UCSD-AML1 (cell line): ENCODE measurements around the gene PRR3.

Source experiments
- DNase-seq: peaks from one replicate; lab custom pipeline; 2025; ENCODE audit not compliant: unreplicated experiment; lab: John Stamatoyannopoulos, UW

PRR3 gene

DNA sequence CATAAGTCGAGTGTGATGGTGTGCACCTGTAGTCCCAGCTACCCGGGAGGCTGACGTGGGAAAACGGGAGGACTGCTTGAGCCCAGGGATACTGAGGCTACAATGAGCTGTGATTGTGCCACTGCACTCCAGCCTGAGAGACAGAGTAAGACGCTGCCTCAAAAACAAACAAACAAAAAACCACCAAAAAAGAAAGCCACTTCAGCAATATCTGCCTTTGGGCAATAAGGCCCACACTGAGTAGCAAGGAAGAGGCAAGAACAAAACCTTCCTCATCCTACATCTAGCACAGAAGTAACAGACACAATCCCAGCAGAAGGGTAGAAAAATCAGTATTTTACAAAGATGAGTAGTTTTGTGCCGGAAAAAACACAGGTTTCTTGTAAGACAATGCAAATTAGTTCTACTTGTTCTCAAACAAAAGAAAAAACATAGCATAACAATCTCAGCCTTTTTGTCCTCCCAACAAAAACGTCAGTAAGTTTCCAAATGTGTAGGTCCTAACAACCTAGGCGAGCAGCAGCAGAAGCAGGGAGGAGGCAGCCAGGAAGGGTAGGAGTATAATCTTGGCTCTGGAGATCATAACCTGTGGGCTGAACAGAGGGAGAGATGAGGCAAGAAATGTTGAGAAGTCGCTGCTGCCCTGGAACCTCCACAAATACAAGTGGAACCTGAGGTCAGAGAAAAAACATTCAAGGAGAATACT, 54.2 kb downstream of the PRR3 start:
- no peak for DNase-seq

DNA sequence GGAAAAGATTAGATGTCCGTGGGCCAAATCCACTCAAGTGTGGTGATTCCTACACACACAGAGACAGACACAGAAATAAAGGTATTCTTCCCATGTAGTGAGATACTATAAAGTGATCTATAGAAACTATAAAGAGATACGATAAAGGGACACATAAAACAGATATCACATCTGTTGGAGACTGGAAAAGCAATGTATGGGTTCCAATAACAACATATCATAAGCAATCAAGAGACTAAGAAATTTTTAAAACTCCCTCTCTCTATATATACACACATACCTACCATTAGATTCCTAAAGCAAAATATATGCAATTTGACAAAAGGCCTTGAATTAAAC, 54.7 kb downstream of the PRR3 start:
- DNase-seq: no peak

DNA sequence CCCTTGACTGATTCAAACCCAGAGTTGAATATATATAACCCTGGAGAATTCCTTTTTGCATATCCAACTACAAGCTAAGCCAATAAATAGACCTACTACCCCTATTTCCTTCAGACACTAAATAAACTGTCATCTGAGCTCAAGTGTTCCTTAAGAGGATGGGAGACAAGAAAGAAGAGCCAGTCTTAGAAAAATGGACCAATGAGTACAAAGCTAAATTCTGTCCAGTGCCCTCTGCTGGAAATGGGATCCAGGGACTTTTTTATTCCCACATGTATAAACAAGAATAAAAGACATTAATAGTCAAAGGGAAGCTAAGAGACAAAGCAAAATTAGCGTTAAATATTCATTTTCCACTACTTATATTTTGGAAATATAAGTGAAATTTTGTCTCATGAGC, 55.1 kb downstream of the PRR3 start:
- DNase-seq: no peak

DNA sequence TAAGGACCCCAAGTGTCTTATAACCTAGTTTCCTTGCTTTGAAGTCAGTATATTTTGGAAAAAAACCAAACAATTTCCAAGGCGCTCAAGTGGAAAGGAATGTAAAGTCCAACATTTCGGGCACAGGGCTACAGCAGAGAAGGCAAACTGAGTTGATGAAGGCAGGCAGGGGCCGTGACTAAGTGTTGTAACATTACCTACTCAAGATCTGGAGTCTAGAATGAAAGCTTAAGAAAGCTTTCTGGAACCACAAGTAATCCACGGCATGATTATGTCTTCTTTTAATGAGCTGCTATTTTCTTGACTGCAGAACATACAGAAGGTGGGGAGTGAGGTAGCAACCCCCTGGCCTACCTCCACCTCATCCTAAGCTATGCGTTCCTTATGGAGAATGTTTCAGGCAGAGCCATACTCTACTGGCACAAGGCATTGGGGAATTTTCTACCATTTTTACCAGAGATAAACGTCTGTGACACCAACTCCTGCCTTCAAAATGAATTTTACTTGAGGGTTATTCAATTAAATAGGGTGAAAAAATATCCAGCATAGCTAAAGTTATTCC, 55.7 kb downstream of the PRR3 start:
- DNase-seq: no peak
